ENCODE measurements around the gene ZBTB46. TPM values are rescaled to one million over a fixed set of nuclear protein-coding genes. Genes with fewer than 3 reads are reported as not detected.

The ZBTB46 gene
- total RNA-seq, 1 donor from 2014 or later: 23.7 TPM

- Mint-ChIP-seq H3K4me3 (peak overlapping the region; percentile 62), H3K36me3 (ENCODE audit: low read depth) (peaks cover 8% of the 10 kb centered on the region), H3K27ac (ENCODE audit: unreplicated experiment) (no peak overlapping the region), H3K4me1 (no peaks in the 10 kb centered on the region), H3K9me3 (no peaks in the 10 kb centered on the region), H3K27me3 (ENCODE audit: low read depth) (peaks cover 9% of the 10 kb centered on the region)
- no peak for TF ChIP-seq CTCF (conservative IDR thresholded peaks at IDR 0.05)
- no peak for DNase-seq (ENCODE audit: low read depth, low spot score)
Observed at GRCh38 chr20:63736893-63737694, 94.0 kb downstream of the ZBTB46 start.

GRCh38 chr20:63735859-63736718 is 95.0 kb downstream of the ZBTB46 start, which contains the start of gene LIME1:
Gene LIME1, plus strand, starts transcription at chr20:63736664. Its CDS starts 886 bp downstream, at chr20:63737550.
- TF ChIP-seq CTCF (conservative IDR thresholded peaks at IDR 0.05): no peak
- Mint-ChIP-seq H3K9me3 (no peaks in the 10 kb centered on the region), H3K36me3 (ENCODE audit: low read depth) (peaks cover 8% of the 10 kb centered on the region), H3K27ac (ENCODE audit: unreplicated experiment) (no peak within 1 kb of the TSS), H3K4me1 (no peaks in the 10 kb centered on the region), H3K27me3 (ENCODE audit: low read depth) (peaks cover 9% of the 10 kb centered on the region), H3K4me3 (peak within 1 kb of the TSS; percentile 69)
- DNase-seq (ENCODE audit: low read depth, low spot score): no peak

GRCh38 chr20:63734946-63735858 is 95.9 kb downstream of the ZBTB46 start:
- TF ChIP-seq CTCF (conservative IDR thresholded peaks at IDR 0.05): no peak
- DNase-seq (ENCODE audit: low read depth, low spot score): no peak
- Mint-ChIP-seq H3K4me3 (peak overlapping the region; percentile 69), H3K27me3 (ENCODE audit: low read depth) (peaks cover 9% of the 10 kb centered on the region), H3K4me1 (no peaks in the 10 kb centered on the region), H3K36me3 (ENCODE audit: low read depth) (peaks cover 8% of the 10 kb centered on the region), H3K9me3 (no peaks in the 10 kb centered on the region), H3K27ac (ENCODE audit: unreplicated experiment) (no peak overlapping the region)

GRCh38 chr20:63734111-63734945 is 96.7 kb downstream of the ZBTB46 start:
- Mint-ChIP-seq H3K27ac (ENCODE audit: unreplicated experiment) (peak overlapping the region; percentile 6), H3K27me3 (ENCODE audit: low read depth) (peaks cover 9% of the 10 kb centered on the region), H3K36me3 (ENCODE audit: low read depth) (peaks cover 8% of the 10 kb centered on the region), H3K4me3 (peak overlapping the region; percentile 27), H3K9me3 (no peaks in the 10 kb centered on the region), H3K4me1 (no peaks in the 10 kb centered on the region)
- no peak for TF ChIP-seq CTCF (conservative IDR thresholded peaks at IDR 0.05)
- DNase-seq (ENCODE audit: low read depth, low spot score): no peak

Data from neural crest cell (in vitro differentiated cells).